H9 (cell line): Measurements from ENCODE around the gene PTPN2. TPM values are rescaled to one million over a fixed set of nuclear protein-coding genes. Genes with fewer than 3 reads are reported as not detected.

ENCODE experiments used
- DNase-seq: peaks from one replicate; pipeline ENCODE4 v3.0.0-alpha.2; 2017
- H2AFZ ChIP-seq: one replicate; pipeline ENCODE4 v1.6.1; 2013; ENCODE audit warnings: mild to moderate bottlenecking, low read length, control low read depth, moderate library complexity
- H2AK5ac ChIP-seq: 2 replicates; pipeline ENCODE4 v1.6.1; 2013; ENCODE audit warnings: low read length, control low read depth, mixed read lengths; ENCODE audit not compliant: insufficient read length
- H2BK120ac ChIP-seq: one replicate; pipeline ENCODE4 v1.6.1; 2013; ENCODE audit warnings: low read depth, mild to moderate bottlenecking, low read length, control low read depth, inconsistent platforms; ENCODE audit not compliant: poor library complexity, severe bottlenecking
- H2BK12ac ChIP-seq: 2 replicates; pipeline ENCODE4 v1.6.1; 2013; ENCODE audit warnings: low read length, control low read depth, mixed read lengths, low read depth; ENCODE audit not compliant: insufficient read length
- H2BK15ac ChIP-seq: 2 replicates; pipeline ENCODE4 v1.6.1; 2013; ENCODE audit warnings: low read depth, low read length, control low read depth
- H2BK20ac ChIP-seq: one replicate; pipeline ENCODE4 v1.6.1; 2013; ENCODE audit warnings: low read depth, mild to moderate bottlenecking, low read length, control low read depth, inconsistent platforms; ENCODE audit not compliant: poor library complexity, severe bottlenecking
- H2BK5ac ChIP-seq: 2 replicates; pipeline ENCODE4 v1.6.1; 2013; ENCODE audit warnings: low read length, control low read depth, mixed read lengths; ENCODE audit not compliant: insufficient read length
- H3K14ac ChIP-seq: 2 replicates; pipeline ENCODE4 v1.6.1; 2013; ENCODE audit warnings: low read length, control low read depth; ENCODE audit not compliant: insufficient read depth
- H3K18ac ChIP-seq: 2 replicates; pipeline ENCODE4 v1.6.1; 2013; ENCODE audit warnings: low read depth, mild to moderate bottlenecking, mixed read lengths, low read length, control low read depth; ENCODE audit not compliant: insufficient read length
- H3K23ac ChIP-seq: 2 replicates; pipeline ENCODE4 v1.6.1; 2013; ENCODE audit warnings: low read length, control low read depth, mixed read lengths, low read depth; ENCODE audit not compliant: insufficient read length
- H3K23me2 ChIP-seq: 2 replicates; pipeline ENCODE4 v1.6.1; 2013; ENCODE audit warnings: low read depth, mild to moderate bottlenecking, mixed read lengths, low read length, control low read depth; ENCODE audit not compliant: insufficient read length, poor library complexity, severe bottlenecking
- H3K27ac ChIP-seq: 2 replicates; pipeline ENCODE4 v1.5.1; 2013; ENCODE audit warnings: low read length, control low read depth, mixed read lengths, low read depth; ENCODE audit not compliant: insufficient read length
- H3K27me3 ChIP-seq: 2 replicates; pipeline ENCODE4 v1.6.1; 2013; ENCODE audit warnings: low read length, control low read depth, inconsistent platforms; ENCODE audit not compliant: insufficient read depth
- H3K4ac ChIP-seq: 2 replicates; pipeline ENCODE4 v1.6.1; 2013; ENCODE audit warnings: low read depth, mild to moderate bottlenecking, control low read depth, inconsistent platforms, low read length, moderate library complexity
- H3K4me1 ChIP-seq: 2 replicates; pipeline ENCODE4 v1.6.1; 2013; ENCODE audit warnings: low read length, control low read depth, inconsistent platforms; ENCODE audit not compliant: insufficient read depth
- H3K4me2 ChIP-seq: 2 replicates; pipeline ENCODE4 v1.6.1; 2013; ENCODE audit warnings: low read length, control low read depth, mixed read lengths; ENCODE audit not compliant: insufficient read length, insufficient read depth
- H3K56ac ChIP-seq: 2 replicates; pipeline ENCODE4 v1.6.1; 2013; ENCODE audit warnings: low read depth, mild to moderate bottlenecking, mixed read lengths, low read length, control low read depth; ENCODE audit not compliant: insufficient read length
- H3K79me1 ChIP-seq: 2 replicates; pipeline ENCODE4 v1.6.1; 2013; ENCODE audit warnings: low read depth, mild to moderate bottlenecking, moderate library complexity, low read length, control low read depth, inconsistent platforms; ENCODE audit not compliant: insufficient read depth, poor library complexity, severe bottlenecking
- H3K79me2 ChIP-seq: 2 replicates; pipeline ENCODE4 v1.6.1; 2013; ENCODE audit warnings: low read length, control low read depth, inconsistent platforms; ENCODE audit not compliant: insufficient read depth
- H3K9ac ChIP-seq: 2 replicates; pipeline ENCODE4 v1.6.1; 2013; ENCODE audit warnings: low read length, control low read depth, mixed read lengths; ENCODE audit not compliant: insufficient read length; ENCODE audit errors: extremely low read depth
- H3K9me3 ChIP-seq: one replicate; pipeline ENCODE4 v1.6.1; 2013; ENCODE audit warnings: low read depth, low read length, inconsistent platforms; ENCODE audit not compliant: control insufficient read depth
- H3T11ph ChIP-seq: one replicate; pipeline ENCODE4 v1.6.1; 2013; ENCODE audit warnings: mild to moderate bottlenecking, low read length, control low read depth, inconsistent platforms
- H4K20me1 ChIP-seq: one replicate; pipeline ENCODE4 v1.6.1; 2013; ENCODE audit not compliant: control insufficient read depth, insufficient read length, insufficient read depth
- H4K5ac ChIP-seq: 2 replicates; pipeline ENCODE4 v1.6.1; 2013; ENCODE audit warnings: low read depth, mild to moderate bottlenecking, mixed read lengths, low read length, control low read depth; ENCODE audit not compliant: insufficient read length
- H4K8ac ChIP-seq: replicated peaks from 2 replicates; pipeline ENCODE4 v1.6.1; 2013; ENCODE audit warnings: low read length, control low read depth, mixed read lengths, low read depth; ENCODE audit not compliant: insufficient read length
- H4K91ac ChIP-seq: 2 replicates; pipeline ENCODE4 v1.6.1; 2013; ENCODE audit warnings: low read depth, mild to moderate bottlenecking, moderate library complexity, mixed read lengths, low read length, control low read depth; ENCODE audit not compliant: insufficient read length
- H3K27ac Mint-ChIP-seq, 3 experiments: 2 replicates in 2 of 3; 3 replicates in 1 of 3; pipeline ENCODE4 v1.8.0; 2020 to 2021; ENCODE audit warnings: mixed read lengths in 3 of 3, mild to moderate bottlenecking in 1 of 3, moderate library complexity in 1 of 3
- H3K27me3 Mint-ChIP-seq: 2 replicates; pipeline ENCODE4 v1.8.0; 2021; ENCODE audit warnings: low read depth, mild to moderate bottlenecking, moderate library complexity, mixed read lengths
- H3K36me3 Mint-ChIP-seq, 3 experiments: 2 replicates in 2 of 3; 3 replicates in 1 of 3; pipeline ENCODE4 v1.8.0; 2020 to 2021; ENCODE audit warnings: low read depth in 3 of 3, mixed read lengths in 3 of 3; ENCODE audit not compliant: insufficient read depth in 1 of 3
- H3K4me1 Mint-ChIP-seq, 2 experiments: 2 replicates each; pipeline ENCODE4 v1.8.0; 2020; ENCODE audit warnings: mixed read lengths in 2 of 2
- H3K4me3 Mint-ChIP-seq, 2 experiments: 2 replicates in 1 of 2; 3 replicates in 1 of 2; pipeline ENCODE4 v1.8.0; 2020 to 2021; ENCODE audit warnings: mild to moderate bottlenecking in 2 of 2, mixed read lengths in 2 of 2, moderate library complexity in 1 of 2
- H3K9me3 Mint-ChIP-seq, 2 experiments: 2 replicates in 1 of 2; 3 replicates in 1 of 2; pipeline ENCODE4 v1.8.0; 2020; ENCODE audit warnings: mild to moderate bottlenecking in 2 of 2, mixed read lengths in 2 of 2, moderate library complexity in 1 of 2
- WGBS: extraction: QIAGEN DNeasy Blood & Tissue Kit; methylation state at CpG from one replicate; pipeline ENCODE4 v1.1.7; 2013; ENCODE audit warnings: missing lambda C conversion rate, low lambda C conversion rate, mixed read lengths; ENCODE audit not compliant: insufficient read length; ENCODE audit errors: extremely low coverage; 5-methylcytosine and 5-hydroxymethylcytosine counted together
- total RNA-seq: library from RNA; stranded (reverse); gene quantifications from 2 replicates; pipeline ENCODE4 v1.2.1, GENCODE V29; 2021
- TF ChIP-seq, protein P1 (sequence below): fragments of 200-600 bp; sonication (generic); conservative IDR thresholded peaks from 3 replicates; pipeline ENCODE4 v1.8.0; 2021; ENCODE audit warnings: antibody characterized with exemption, mild to moderate bottlenecking

PTPN2 gene
- total RNA-seq, 1 experiment from 2014 or later = 48.7 TPM

- H3K36me3 Mint-ChIP-seq = no peaks in the 10 kb centered on the region; a peak in 1 of 7 replicates
- no peak overlapping the region for H2BK12ac ChIP-seq
- H3K27me3 ChIP-seq = no peaks in the 10 kb centered on the region
- H4K5ac ChIP-seq = no peak overlapping the region
- H3K4me3 Mint-ChIP-seq = no peak overlapping the region
- TF ChIP-seq, protein P1, sequence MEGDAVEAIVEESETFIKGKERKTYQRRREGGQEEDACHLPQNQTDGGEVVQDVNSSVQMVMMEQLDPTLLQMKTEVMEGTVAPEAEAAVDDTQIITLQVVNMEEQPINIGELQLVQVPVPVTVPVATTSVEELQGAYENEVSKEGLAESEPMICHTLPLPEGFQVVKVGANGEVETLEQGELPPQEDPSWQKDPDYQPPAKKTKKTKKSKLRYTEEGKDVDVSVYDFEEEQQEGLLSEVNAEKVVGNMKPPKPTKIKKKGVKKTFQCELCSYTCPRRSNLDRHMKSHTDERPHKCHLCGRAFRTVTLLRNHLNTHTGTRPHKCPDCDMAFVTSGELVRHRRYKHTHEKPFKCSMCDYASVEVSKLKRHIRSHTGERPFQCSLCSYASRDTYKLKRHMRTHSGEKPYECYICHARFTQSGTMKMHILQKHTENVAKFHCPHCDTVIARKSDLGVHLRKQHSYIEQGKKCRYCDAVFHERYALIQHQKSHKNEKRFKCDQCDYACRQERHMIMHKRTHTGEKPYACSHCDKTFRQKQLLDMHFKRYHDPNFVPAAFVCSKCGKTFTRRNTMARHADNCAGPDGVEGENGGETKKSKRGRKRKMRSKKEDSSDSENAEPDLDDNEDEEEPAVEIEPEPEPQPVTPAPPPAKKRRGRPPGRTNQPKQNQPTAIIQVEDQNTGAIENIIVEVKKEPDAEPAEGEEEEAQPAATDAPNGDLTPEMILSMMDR = no peak
- H3K56ac ChIP-seq = no peak overlapping the region
- H2AK5ac ChIP-seq = no peak overlapping the region
- H3K9me3 ChIP-seq = no peaks in the 10 kb centered on the region
- no CpG with 5 or more reads among the region's 15 CpGs for WGBS
- H3K9me3 Mint-ChIP-seq = no peaks in the 10 kb centered on the region
- DNase-seq = no peak
- no peak overlapping the region for H3T11ph ChIP-seq
- H2BK5ac ChIP-seq = no peak overlapping the region
- no peak overlapping the region for H2BK120ac ChIP-seq
- no peak overlapping the region for H4K8ac ChIP-seq
- no peak overlapping the region for H3K4me2 ChIP-seq
- H3K79me1 ChIP-seq = no peaks in the 10 kb centered on the region
- no peak overlapping the region for H3K27ac ChIP-seq
- H3K23me2 ChIP-seq = no peaks in the 10 kb centered on the region
- H3K18ac ChIP-seq = no peak overlapping the region
- peaks cover 4 to 9% of the 10 kb centered on the region in 2 experiments for H3K4me1 Mint-ChIP-seq
- no peak overlapping the region for H2BK20ac ChIP-seq
- H2BK15ac ChIP-seq = no peak overlapping the region
- no peak overlapping the region for H3K23ac ChIP-seq
- no peaks in the 10 kb centered on the region; the same call in 1 of the 2 replicates for H3K4me1 ChIP-seq
- no peaks in the 10 kb centered on the region for H4K20me1 ChIP-seq
- H4K91ac ChIP-seq = no peak overlapping the region
- H3K4ac ChIP-seq = no peak overlapping the region
- H3K14ac ChIP-seq = no peak overlapping the region
- no peaks in the 10 kb centered on the region for H3K27me3 Mint-ChIP-seq
- H3K27ac Mint-ChIP-seq = peak overlapping the region in 1 of 3 experiments; percentile 27; a peak in 1 of 7 replicates
- H3K79me2 ChIP-seq = no peaks in the 10 kb centered on the region
- H3K9ac ChIP-seq = no peak overlapping the region
- H2AFZ ChIP-seq = no peak overlapping the region
Observed at GRCh38 chr18:12770469-12771219, 113.4 kb downstream of the PTPN2 start.
